GM18951 (cell line): ENCODE results near the gene CAPZB.

ENCODE experiments used
- POLR2A ChIP-seq: IDR thresholded peaks from 4 replicates; pipeline ENCODE4 v1.6.1; 2011; ENCODE audit warnings: mild to moderate bottlenecking; ENCODE audit not compliant: insufficient read length, insufficient read depth; ENCODE audit errors: extremely low read depth
- in situ Hi-C: fragments of 300-500 bp; cut with MboI; formaldehyde crosslinking; loops from one replicate; pipeline ENCODE4 v1.12.0; 2022; ENCODE audit warnings: low sequenced_read_pairs, mixed read lengths, inconsistent platforms; ENCODE audit not compliant: unreplicated experiment

CAPZB gene

GRCh38 chr1:19412654-19413053 lies 72.7 kb downstream of the CAPZB start:
- in situ Hi-C loops: no loop called here
- TF ChIP-seq POLR2A: no peak

- no peak for TF ChIP-seq POLR2A
- in situ Hi-C loops: no loop called here
These were observed 73.7 kb downstream of the CAPZB start for GRCh38 chr1:19411612-19412011.

- in situ Hi-C loops: no loop called here
- no peak for TF ChIP-seq POLR2A
These were observed 74.9 kb downstream of the CAPZB start for GRCh38 chr1:19410393-19410792.

- no peak for TF ChIP-seq POLR2A
- in situ Hi-C loops: no loop called here
These were observed 75.6 kb downstream of the CAPZB start for GRCh38 chr1:19409477-19410341.

GRCh38 chr1:19407494-19408096 lies 77.7 kb downstream of the CAPZB start:
- no peak for TF ChIP-seq POLR2A
- in situ Hi-C loops: no loop called here

GRCh38 chr1:19406680-19407079 lies 78.7 kb downstream of the CAPZB start:
- in situ Hi-C loops: no loop called here
- no peak for TF ChIP-seq POLR2A

- in situ Hi-C loops: no loop called here
- TF ChIP-seq POLR2A: no peak
These were observed 79.4 kb downstream of the CAPZB start for GRCh38 chr1:19405761-19406487.

- TF ChIP-seq POLR2A: no peak
- in situ Hi-C loops: no loop called here
These were observed 80.1 kb downstream of the CAPZB start for GRCh38 chr1:19405195-19405760.

- in situ Hi-C loops: no loop called here
- no peak for TF ChIP-seq POLR2A
These were observed 80.6 kb downstream of the CAPZB start for GRCh38 chr1:19404748-19405147.

- no peak for TF ChIP-seq POLR2A
- in situ Hi-C loops: no loop called here
These were observed 82.1 kb downstream of the CAPZB start for GRCh38 chr1:19403256-19403655.

- TF ChIP-seq POLR2A: no peak
- in situ Hi-C loops: no loop called here
These were observed 83.1 kb downstream of the CAPZB start for GRCh38 chr1:19402031-19402813.

- in situ Hi-C loops: no loop called here
- no peak for TF ChIP-seq POLR2A
These were observed 83.8 kb downstream of the CAPZB start for GRCh38 chr1:19401535-19401889.
